ENCODE measurements around the gene KCNIP3. TPM values are rescaled to one million over a fixed set of nuclear protein-coding genes. Genes with fewer than 3 reads are reported as not detected.

Gene KCNIP3
- total RNA-seq, 1 donor from 2014 or later, result 6.0 TPM

DNA sequence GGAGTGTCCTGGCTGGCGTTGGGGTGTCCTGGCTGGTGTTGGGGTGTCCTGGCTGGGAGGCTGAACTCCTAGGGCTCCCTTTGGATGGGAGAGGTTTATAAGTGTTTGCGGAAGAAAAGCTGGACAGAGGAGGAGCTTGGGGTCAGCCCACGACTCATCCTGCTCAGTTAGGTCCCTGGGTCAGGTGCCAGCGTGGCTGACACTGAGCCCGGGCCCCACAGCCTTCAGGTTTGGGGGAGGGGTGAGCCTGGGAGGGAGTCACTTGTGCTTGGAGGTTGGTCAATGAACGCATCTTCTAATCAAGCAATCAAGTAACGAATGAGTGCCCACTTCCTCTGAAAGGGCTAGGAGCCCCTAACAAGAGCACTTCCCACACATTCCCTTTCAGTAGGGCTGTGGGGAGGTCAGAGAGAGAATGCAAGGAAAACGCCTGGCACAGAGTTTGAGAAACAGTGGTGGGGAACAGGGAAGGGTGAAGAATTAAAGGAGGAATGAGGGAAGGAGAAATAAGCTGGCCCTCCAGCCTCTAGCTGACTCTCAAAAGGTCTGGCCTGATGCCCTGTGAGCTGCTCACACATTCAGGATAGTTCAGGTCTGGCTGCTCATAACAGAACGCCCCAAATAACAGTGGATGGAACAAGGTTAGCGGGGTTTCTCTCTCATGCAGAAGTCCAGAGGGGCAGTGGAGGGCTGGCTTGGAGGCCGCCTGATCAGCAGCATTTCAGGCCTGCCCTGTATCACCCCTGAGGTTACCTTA is 670 bp downstream of the KCNIP3 start:
- TF ChIP-seq CTCF (IDR thresholded peaks at IDR 0.05), result no peak
- Mint-ChIP-seq H3K27ac (ENCODE audit: unreplicated experiment) (no peak overlapping the region), H3K27me3 (ENCODE audit: low read depth) (peaks cover 28% of the 10 kb centered on the region), H3K4me1 (ENCODE audit: low read depth) (no peaks in the 10 kb centered on the region), H3K4me3 (ENCODE audit: unreplicated experiment) (no peak overlapping the region), H3K36me3 (ENCODE audit: low read depth) (no peaks in the 10 kb centered on the region), H3K9me3 (ENCODE audit: low read depth) (no peaks in the 10 kb centered on the region)
- no peak for DNase-seq (ENCODE audit: low spot score)

GRCh38 chr2:95298486-95299111 is 1.5 kb downstream of the KCNIP3 start:
- Mint-ChIP-seq H3K36me3 (ENCODE audit: low read depth) (no peaks in the 10 kb centered on the region), H3K4me1 (ENCODE audit: low read depth) (no peaks in the 10 kb centered on the region), H3K4me3 (ENCODE audit: unreplicated experiment) (no peak overlapping the region), H3K27me3 (ENCODE audit: low read depth) (peaks cover 34% of the 10 kb centered on the region), H3K27ac (ENCODE audit: unreplicated experiment) (no peak overlapping the region), H3K9me3 (ENCODE audit: low read depth) (no peaks in the 10 kb centered on the region)
- no peak for TF ChIP-seq CTCF (IDR thresholded peaks at IDR 0.05)
- DNase-seq (ENCODE audit: low spot score), result no peak

DNA sequence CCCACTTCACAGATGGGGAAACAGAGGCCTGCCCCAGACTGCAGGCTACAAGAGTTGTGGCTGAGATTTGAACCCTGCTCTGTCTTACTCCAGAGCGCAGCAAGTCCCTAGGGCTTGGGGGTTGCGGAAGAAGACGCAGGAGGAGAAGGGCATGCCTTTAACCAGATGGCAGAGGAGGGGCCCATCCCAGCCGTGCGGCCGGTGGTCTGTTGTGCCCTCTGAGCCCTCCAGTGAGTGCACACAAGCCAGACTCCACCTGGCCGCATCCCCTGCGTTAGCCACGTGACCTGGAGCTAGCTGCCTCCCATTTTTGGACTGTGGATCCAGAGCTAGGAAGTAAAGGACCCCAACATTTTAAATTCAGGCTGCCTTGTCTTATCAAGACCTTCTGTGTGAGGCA is 2.8 kb downstream of the KCNIP3 start:
- no peak for TF ChIP-seq CTCF (IDR thresholded peaks at IDR 0.05)
- no peak for DNase-seq (ENCODE audit: low spot score)
- H3K36me3 Mint-ChIP-seq (ENCODE audit: low read depth), result no peaks in the 10 kb centered on the region
- H3K27ac Mint-ChIP-seq (ENCODE audit: unreplicated experiment), result no peak overlapping the region
- H3K27me3 Mint-ChIP-seq (ENCODE audit: low read depth), result peaks cover 34% of the 10 kb centered on the region
- no peaks in the 10 kb centered on the region for H3K4me1 Mint-ChIP-seq (ENCODE audit: low read depth)
- H3K4me3 Mint-ChIP-seq (ENCODE audit: unreplicated experiment), result no peak overlapping the region
- H3K9me3 Mint-ChIP-seq (ENCODE audit: low read depth), result no peaks in the 10 kb centered on the region

DNA sequence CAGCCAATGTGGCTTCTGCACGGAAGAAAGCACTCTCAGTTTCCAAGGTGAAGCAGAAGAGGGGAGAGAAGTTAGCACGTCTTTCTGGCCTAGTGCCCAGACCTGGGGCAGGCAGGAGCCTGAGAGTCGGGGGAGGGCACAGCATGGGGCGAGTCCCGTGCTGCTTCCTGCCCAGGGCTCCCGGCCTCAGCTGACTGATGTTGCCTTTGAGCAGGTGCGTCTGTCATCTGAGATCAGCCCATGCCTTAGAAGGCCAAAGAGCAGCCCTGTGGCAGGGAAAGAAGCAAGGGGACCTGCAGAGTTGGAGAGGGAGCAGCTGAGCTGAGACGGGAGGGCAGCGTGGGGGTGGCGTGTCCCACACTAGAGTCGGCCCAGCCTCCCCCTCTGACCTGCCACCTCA is 3.3 kb downstream of the KCNIP3 start:
- DNase-seq (ENCODE audit: low spot score), result no peak
- no peaks in the 10 kb centered on the region for H3K9me3 Mint-ChIP-seq (ENCODE audit: low read depth)
- H3K4me3 Mint-ChIP-seq (ENCODE audit: unreplicated experiment), result no peak overlapping the region
- no peak for TF ChIP-seq CTCF (IDR thresholded peaks at IDR 0.05)
- no peaks in the 10 kb centered on the region for H3K36me3 Mint-ChIP-seq (ENCODE audit: low read depth)
- H3K4me1 Mint-ChIP-seq (ENCODE audit: low read depth), result no peaks in the 10 kb centered on the region
- peaks cover 32% of the 10 kb centered on the region for H3K27me3 Mint-ChIP-seq (ENCODE audit: low read depth)
- H3K27ac Mint-ChIP-seq (ENCODE audit: unreplicated experiment), result no peak overlapping the region

GRCh38 chr2:95301186-95301585 is 4.0 kb downstream of the KCNIP3 start:
- H3K9me3 Mint-ChIP-seq (ENCODE audit: low read depth), result no peaks in the 10 kb centered on the region

More at GRCh38 chr2:95301186-95301585, 4.0 kb downstream of the KCNIP3 start:
- no peaks in the 10 kb centered on the region for H3K36me3 Mint-ChIP-seq (ENCODE audit: low read depth)
- no peak overlapping the region for H3K4me3 Mint-ChIP-seq (ENCODE audit: unreplicated experiment)
- no peak for TF ChIP-seq CTCF (IDR thresholded peaks at IDR 0.05)
- no peak overlapping the region for H3K27ac Mint-ChIP-seq (ENCODE audit: unreplicated experiment)
- peaks cover 28% of the 10 kb centered on the region for H3K27me3 Mint-ChIP-seq (ENCODE audit: low read depth)
- no peak for DNase-seq (ENCODE audit: low spot score)
- no peaks in the 10 kb centered on the region for H3K4me1 Mint-ChIP-seq (ENCODE audit: low read depth)

All from chondrocyte (in vitro differentiated cells).